CD4-positive, alpha-beta T cell treated with Interleukin-12 subunit alpha and Interleukin-12 subunit beta, for 1 hour (primary cell): Measurements from ENCODE around the gene MAP3K12.
A peak's percentile ranks its signal among the peaks of the same experiment; 100 is the strongest.
"Not testable (repeated sequence)": the region's sequence is repeated elsewhere in the genome, so short reads cannot be mapped to it uniquely, and the experiment has no call there.

Experiments
- DNase-seq: peaks from one replicate; pipeline ENCODE4 v3.0.0-alpha.2; 2020

MAP3K12 gene

DNA sequence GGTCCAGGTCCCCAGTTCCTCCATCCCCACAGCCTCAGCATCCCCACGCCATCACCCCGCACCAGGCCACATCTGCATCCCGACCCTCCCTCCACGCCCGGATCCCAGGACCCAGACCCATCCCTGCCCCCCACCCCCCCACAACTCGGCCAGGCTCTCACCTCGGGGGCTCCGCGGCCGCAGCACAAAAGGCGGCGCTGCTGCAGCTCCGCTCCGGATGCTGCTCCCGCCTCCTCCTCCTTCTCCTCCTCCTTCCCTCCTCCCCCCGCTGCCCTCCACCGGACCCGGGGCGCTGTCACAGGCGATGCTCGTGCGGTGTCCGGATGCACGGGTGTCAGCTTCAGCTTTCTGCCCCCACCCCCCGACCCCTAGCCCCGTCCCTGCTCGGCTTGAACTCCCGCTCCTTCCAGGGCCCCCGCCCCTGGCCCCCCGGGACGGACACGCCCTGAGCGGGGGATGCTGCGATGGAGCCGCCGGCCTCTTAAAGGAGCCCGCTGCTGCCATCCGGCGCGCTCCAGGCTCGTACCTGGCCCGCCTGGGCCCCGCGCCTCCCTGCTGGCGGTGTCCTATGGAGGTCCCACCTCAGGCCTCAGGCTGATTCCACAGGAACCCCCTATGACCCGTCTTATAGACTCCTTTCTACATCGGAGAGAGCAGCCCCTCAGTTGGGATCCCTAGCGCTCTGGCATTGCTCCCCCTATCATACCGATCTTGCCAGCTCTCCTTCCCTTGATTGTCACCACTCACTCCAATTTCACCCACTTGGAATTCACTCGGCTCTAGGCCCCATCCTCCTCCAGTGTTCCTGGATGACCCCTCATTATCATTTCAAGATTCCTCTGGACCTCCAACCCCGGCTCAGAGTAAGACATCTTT, at the start of gene MAP3K12:
MAP3K12 (minus strand) TSS at position 193 of the 876 bp plus-strand sequence. CDS start 12,067 bp downstream, outside the sequence.
- peak; percentile 64 for DNase-seq

- DNase-seq = not testable (repeated sequence)
Observed at GRCh38 chr12:53548354-53548753, 49.1 kb upstream of the MAP3K12 start.

GRCh38 chr12:53543539-53543938, 44.3 kb upstream of the MAP3K12 start:
- DNase-seq = peak; percentile 62

DNA sequence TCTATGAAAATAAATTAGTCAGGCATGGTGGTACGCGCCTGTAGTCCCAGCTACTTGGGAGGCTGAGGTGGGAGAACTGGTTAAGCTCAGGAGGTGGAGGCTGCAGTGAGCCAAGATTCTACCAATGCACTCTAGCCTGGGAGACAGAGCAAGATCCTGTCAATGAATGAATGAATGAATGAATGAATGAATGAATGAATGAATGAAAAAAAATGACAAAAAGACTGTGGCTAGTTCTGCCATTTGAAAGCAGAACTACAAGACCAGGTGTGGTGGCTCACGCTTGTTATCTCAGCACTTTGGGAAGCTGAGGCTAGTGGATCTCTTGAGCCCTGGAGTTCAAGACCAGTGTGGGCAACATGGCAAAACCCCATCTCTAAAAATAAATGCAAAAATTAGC, 40.3 kb upstream of the MAP3K12 start:
- DNase-seq = no peak

GRCh38 chr12:53538209-53538689, 39.0 kb upstream of the MAP3K12 start:
- no peak for DNase-seq

- no peak for DNase-seq
Observed at GRCh38 chr12:53536962-53537361, 37.7 kb upstream of the MAP3K12 start.

DNA sequence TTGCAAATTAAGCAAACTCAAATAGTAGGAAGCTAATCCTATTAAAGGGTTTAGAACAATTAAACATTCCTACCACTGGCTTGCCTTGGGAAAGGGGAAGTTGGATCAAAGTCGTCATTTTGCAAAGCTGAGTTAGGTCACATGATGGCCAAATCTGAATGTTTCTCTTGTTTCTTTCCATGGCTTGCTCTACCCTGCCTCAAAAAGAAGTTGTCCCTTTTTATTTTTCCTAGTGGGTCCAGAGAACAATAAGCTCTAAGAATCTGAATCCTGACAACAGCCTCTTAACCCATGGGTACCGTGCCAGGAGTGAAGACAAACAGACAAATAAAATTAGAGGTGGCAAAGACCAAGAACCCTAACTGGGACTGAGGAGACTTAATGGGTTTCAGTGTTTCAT, 34.2 kb upstream of the MAP3K12 start:
- DNase-seq = no peak

DNA sequence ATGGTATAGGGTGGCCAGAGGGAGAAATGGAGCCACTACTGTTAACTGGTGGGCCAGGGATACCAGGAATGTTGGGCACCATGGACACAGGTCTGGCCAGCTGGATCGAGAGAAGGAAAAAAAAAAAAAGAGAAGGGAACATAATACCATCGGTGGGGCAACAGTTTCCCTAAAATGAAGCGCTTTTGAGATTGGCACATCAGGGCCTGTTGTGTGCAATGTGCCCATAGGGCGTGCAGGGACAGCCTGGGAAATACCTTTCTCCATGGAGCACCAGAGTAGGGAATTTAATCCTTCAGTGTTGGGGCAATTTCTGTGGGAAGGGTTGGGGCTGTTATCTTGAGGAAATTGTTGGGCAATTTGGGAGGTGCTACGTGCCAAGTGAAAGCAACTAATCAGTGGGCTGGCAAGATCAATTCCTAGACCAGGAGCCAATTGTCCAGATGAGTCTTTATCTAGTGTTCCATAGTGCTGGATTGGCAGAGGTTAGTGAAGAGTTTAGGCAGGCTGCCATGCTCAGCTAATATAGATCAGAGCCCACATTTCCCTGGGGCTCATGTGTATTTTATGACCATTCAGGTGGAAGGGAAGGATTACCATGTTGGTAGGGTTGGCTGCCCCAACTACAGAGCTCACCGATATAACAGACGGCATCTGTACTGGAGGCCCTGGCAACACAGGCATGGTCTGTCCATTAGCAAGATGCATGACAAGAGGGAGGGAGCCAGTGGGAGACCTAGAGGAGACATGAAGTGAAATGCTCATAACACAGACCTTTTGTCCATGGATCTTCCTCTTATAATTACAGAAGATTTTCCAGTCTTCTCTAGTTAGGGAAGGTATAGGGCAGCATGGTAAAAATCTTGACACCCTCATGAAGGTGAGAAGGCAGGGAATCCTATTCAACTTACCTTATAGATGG, 33.5 kb upstream of the MAP3K12 start:
- no peak for DNase-seq

GRCh38 chr12:53532021-53532420, 32.8 kb upstream of the MAP3K12 start:
- no peak for DNase-seq

DNA sequence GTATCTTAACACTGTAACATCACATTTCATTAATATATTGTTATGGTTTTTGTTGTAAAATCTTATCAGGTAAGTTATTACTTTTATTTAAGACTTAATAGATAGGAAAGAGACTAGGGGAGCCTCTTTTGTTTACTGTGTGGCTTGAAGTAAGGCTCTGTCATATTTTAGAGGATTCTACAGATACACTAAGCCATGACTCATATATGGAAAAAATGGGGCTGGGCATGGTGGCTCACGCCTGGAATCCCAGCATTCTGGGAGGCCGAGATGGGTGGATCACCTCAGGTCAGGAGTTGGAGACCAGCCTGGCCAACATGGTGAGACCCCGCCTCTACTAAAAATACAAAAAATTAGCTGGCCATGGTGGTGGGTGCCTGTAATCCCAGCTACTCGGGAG, 31.7 kb upstream of the MAP3K12 start:
- no peak for DNase-seq

DNA sequence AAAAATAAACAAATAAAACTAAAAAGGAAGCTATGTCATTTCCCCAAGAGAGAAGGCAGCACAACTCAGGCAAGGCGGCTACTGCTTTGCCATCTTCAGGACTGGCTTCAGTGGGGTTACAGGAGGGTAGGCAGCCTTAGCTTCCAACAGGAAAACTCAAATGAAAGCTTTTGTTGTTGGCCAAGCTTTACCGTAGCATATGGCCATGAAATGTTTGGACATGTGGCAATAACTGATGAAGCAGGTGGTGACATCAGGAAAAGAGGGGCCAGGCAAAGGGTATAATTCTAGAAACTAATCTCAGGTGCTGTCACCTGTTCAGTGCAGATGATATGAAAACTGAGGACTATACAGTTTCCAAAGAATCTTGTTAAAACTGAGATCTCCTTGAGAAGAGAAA, 30.8 kb upstream of the MAP3K12 start:
- DNase-seq = no peak

GRCh38 chr12:53524476-53524875, 25.2 kb upstream of the MAP3K12 start:
- DNase-seq = no peak

DNA sequence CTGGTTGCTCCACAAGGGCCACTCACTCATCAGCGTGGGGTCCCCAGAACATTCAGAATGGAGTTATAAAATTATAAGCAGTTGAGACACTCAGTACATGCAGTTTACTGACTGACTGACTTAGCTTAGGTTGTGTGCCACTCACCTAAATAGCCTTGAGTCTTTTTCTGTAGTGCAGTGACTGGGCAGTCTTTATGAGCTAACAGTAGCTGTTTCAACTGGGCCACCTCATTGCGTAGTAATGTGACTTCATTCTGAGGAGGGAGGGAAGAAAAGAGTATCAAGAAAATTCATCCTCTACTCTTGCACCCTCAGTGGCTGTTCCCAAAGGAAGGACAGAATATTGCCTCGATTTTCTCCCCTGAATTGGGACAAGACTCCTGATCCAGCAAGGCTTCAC, 23.9 kb upstream of the MAP3K12 start:
- no peak for DNase-seq

DNA sequence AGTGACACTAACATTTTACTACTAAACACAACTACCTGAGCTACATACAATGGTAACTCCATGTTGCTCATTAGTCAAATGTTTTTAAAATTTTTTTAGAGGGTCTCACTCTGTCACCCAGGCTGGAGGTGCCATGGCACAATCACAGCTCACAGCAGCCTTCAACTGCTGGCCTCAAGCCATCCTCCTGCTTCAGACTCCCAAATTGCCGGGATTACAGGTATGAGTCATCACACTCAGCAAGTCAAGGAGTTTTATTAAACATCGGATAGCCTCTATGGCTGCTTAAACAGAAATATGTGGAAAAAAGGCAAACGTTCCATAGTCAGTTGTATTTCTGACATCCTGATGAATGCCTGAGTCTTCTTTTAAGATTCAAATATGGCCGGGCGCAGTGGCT, 19.1 kb upstream of the MAP3K12 start:
- DNase-seq = no peak

GRCh38 chr12:53516758-53517455, 17.6 kb upstream of the MAP3K12 start:
- DNase-seq = no peak

- DNase-seq = no peak
Observed at GRCh38 chr12:53515291-53515680, 16.0 kb upstream of the MAP3K12 start.

- no peak for DNase-seq
Observed at GRCh38 chr12:53514628-53515290, 15.5 kb upstream of the MAP3K12 start.

DNA sequence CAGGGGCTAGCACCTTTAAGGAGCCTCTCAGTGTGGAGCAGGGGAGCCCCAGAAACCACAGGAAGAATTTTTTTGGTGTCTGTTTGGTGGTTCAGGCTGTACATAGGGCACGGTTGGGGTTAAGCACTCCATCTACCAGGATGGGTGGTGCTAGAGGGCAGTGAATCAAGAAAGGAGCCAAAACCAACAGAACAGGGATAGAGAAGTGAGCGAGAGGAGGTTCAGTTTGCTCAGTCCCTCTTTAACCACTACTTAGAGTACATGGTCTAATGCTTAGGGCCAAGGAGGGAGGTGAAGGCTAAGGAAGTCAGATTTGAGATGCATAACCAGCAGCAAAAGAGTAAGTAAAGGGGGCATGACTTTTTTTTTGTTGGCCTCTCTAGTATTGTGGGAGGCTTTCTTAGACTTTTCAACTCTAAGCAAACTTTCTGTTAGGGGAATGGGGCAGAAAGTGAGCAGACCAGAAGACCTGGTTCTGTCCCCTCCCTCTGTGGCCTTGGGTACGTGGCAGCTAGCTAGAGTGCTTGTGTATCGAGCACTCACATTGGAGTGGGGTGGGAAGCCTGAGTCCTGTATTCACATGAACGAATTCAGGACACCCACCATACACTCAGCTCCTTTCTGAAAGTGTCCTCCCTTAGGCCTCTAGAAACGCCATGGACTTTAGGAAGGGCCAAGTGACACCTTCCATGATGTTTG, 14.6 kb upstream of the MAP3K12 start:
- DNase-seq = no peak

DNA sequence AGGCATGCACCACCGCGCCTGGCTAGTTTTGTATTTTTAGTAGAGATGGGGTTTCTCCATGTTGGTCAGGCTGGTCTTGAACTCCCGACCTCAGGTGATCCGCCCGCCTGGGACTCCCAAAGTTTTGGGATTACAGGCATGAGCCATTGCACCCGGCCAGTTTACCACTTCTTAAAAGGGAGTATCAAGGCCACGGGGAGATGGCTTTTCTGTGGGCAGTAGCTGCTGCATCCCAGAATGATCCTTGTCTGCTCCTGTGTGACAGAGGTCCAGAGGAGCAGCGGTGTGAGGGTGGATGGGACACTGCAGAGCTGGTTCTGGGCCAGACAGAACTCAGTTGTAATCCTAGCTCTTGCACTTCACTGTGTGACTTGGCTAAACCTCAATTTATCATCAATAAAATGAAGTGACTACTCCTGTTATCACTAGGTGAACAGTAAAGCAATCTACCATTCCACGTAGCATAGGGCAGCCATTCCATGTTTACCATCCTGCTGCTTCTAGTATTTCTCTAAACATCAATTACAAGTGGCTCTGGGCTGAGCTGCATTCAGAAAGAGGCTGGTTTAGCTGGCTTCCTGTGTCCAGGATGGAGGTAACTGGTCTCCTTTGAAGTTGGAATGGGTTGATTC, 11.0 kb upstream of the MAP3K12 start:
- no peak for DNase-seq

GRCh38 chr12:53508534-53509170, 9.4 kb upstream of the MAP3K12 start:
- peak; percentile 85 for DNase-seq

DNA sequence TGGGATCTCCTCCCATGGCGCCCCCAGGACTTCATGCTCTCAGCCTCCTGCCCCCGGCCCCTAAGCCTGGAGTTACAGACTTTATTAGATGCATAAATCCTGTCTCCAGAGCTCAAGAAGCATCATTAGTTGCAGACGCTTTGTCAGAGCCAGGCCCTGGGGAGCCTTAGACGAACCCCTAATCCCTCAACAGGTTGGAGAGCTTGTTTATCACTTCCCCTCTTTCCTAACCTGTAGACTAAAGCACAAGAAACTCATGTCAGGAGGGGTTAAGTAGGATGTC, 8.3 kb upstream of the MAP3K12 start:
- no peak for DNase-seq
